NCI-H2196 (cell line): ENCODE measurements around the gene SKIL.

Source experiments
- DNase-seq: peaks from one replicate; lab custom pipeline; 2025; ENCODE audit not compliant: unreplicated experiment; lab: John Stamatoyannopoulos, UW

Gene SKIL

GRCh38 chr3:170346481-170347392, 10.8 kb upstream of the SKIL start:
- DNase-seq = no peak

GRCh38 chr3:170350515-170351413, 6.8 kb upstream of the SKIL start:
- peak; percentile 83 for DNase-seq

DNA sequence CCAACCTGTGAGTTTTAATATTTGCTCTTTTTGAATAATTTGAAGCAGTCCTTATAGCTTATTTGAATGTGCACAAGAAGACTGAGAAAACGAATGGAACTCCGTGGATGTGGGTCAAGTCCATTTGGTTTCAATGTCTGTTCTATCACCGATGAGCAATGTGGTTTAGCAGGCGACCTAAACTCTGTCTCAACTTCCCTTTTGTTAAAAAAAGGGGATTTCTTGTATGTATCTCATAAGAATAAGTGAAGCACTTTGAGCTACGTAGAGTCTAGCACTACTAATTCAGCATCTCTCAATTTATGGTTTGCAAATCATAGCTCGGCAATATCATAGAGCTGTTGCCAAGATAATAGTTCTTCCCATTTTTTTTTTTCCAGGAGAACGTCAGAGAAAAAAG, 4.6 kb upstream of the SKIL start:
- DNase-seq = no peak

GRCh38 chr3:170353485-170353884, 4.0 kb upstream of the SKIL start:
- DNase-seq = no peak

- no peak for DNase-seq
Observed at GRCh38 chr3:170354760-170355159, 2.8 kb upstream of the SKIL start.

DNA sequence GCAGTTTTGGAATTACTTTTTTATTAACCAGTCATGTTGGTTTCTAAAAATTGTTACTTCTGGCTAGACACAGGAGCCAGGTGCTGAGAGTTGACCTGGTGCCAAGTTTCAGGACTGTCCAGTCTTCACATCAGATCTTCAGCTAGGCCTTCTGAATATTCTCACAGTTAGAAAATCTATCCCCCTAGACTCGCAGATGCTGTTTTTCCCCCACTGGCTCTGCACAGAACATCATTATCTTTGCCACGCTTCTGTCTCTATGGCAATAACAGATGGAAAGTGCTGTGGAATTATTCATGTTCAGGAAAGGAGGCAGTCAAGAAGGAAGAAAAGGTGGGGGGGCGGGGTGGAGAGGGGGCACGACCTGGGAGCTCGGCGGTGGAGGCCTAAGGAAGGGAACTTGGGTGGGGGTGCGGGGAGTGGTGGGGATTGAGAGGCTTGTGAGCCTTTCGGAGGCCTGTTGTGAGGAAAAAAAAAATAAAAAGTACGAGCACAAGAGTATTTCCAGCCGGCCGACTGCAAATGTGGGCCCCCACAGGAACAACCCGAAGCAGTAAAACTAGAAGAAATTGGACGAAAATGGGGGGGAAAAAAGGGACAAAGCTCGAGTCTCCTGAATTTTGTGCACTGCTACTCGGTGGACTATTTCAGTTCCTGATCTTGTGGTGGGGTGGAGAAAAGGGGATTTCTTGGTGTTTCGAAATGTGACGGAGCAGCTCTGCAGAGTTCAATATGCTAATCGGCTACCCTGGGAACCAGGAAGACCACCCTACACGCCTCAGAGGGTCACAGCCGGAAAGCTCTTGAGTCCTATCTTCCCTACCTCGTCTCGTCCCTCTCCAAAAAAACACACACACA, 1.5 kb upstream of the SKIL start:
- peak; percentile 60 for DNase-seq

GRCh38 chr3:170356596-170357175, 829 bp upstream of the SKIL start:
- DNase-seq = peak; percentile 97

GRCh38 chr3:170358042-170359010, 811 bp downstream of the SKIL start:
- peak; percentile 71 for DNase-seq

DNA sequence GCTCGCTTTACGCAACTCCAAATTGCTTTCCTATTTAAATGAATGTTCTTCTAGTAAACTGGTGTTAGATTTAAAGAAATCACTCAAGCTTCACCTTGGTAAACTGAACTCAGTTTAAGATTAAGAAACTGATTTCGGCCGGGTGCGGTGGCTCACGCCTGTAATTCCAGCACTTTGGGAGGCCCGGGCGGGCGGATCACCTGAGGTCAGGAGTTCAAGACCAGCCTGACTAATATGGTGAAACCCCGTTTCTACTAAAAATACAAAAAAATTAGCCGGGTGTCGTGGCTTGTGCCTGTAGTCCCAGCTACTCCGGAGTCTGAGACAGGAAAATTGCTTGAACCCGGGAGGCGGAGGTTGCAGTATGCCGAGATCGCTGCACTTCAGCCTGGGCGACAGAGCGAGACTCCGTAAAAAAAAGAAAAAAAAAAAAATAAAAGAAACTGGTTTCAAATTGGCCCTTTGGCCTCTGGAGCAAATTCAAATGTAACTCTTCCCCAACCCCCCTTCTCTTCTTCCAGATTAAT, 1.7 kb downstream of the SKIL start:
- DNase-seq = no peak

DNA sequence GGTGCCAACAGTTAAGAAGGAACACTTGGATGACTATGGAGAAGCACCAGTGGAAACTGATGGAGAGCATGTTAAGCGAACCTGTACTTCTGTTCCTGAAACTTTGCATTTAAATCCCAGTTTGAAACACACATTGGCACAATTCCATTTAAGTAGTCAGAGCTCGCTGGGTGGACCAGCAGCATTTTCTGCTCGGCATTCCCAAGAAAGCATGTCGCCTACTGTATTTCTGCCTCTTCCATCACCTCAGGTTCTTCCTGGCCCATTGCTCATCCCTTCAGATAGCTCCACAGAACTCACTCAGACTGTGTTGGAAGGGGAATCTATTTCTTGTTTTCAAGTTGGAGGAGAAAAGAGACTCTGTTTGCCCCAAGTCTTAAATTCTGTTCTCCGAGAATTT, 3.0 kb downstream of the SKIL start:
- no peak for DNase-seq

GRCh38 chr3:170360916-170361315, 3.4 kb downstream of the SKIL start:
- DNase-seq = no peak

- no peak for DNase-seq
Observed at GRCh38 chr3:170361711-170362110, 4.2 kb downstream of the SKIL start.

DNA sequence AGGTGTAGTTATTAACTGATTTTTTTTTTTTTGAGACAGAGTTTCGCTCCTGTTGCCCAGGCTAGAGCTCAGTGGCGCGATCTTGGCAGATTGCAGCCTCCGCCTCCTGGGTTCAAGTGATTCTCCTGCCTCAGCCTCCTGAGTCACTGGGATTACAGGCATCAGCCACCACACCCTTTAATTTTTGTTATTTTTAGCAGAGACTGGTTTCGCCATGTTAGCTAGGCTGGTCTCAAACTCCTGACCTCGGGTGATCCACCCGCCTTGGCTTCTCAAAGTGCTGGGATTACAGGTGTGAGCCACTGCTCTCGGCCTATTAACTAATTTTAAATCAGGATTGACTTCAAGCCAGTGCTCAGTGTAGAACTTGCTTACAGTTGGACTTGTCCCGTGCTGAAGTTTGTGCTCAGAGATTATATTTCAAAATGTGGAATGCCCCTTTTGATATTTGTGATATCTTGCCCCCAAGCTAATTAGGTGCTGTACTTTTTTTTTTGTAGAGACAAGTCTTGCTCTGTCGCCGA, 6.0 kb downstream of the SKIL start:
- DNase-seq = no peak

GRCh38 chr3:170364965-170365364, 7.5 kb downstream of the SKIL start:
- DNase-seq = no peak

- no peak for DNase-seq
Observed at GRCh38 chr3:170367797-170368196, 10.3 kb downstream of the SKIL start.

- no peak for DNase-seq
Observed at GRCh38 chr3:170368921-170369320, 11.4 kb downstream of the SKIL start.

DNA sequence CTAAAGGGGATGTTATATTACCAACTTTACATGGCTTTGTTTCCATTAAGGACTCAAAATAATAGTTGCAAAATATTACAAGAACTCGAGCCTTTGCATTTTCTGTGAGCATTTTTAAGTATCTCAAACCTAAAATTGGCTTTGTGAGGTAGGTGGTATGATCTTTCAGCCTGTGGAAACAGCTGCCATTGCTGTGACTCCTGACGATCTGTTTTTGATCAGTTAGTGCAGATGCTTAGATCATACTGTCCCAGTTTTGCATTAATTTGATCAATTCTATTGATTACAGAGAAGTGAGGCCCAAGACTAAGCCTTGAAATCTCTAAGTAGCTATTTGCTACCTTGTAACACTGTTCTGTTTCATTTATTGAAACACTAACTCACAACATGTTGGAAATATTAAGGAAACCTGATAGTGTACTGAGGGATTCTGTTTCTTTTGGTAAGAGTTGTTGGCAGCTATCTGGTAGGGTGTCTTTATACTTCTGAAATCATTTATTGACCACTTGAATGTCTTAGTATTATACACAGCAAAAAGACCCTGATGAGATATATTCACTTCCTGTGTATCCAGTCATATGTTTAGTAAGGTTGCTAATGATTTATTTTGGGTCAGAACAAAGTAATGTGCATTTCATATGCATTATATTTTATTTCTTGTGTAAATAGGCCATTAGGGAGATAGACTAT, 14.8 kb downstream of the SKIL start:
- peak; percentile 34 for DNase-seq

GRCh38 chr3:170383567-170383966, 26.1 kb downstream of the SKIL start:
- no peak for DNase-seq
